IMR-90 (cell line): ENCODE data around the gene ERBB4. TPM values are rescaled to one million over a fixed set of nuclear protein-coding genes. Genes with fewer than 3 reads are reported as not detected.

Source experiments
- ATAC-seq: fragments of 200-7000 bp; cut with Tn5 transposase; 2 replicates; pipeline ENCODE4 v1.9.1; 2020; ENCODE audit warnings: low read depth, mild to moderate bottlenecking, moderate library complexity
- BruUV-seq: library from RNA; stranded (reverse); fragments of 400-500 nt; replicated peaks from 2 replicates; lab custom pipeline; 2021; lab: Mats Ljungman, UMichigan
- CTCF ChIA-PET: fragments of 300-600 bp; formaldehyde crosslinking; extraction: SDS; loops from one replicate; lab custom pipeline; 2021; ENCODE audit warnings: antibody characterized with exemption; lab: Yijun Ruan, JAX
- POLR2A ChIA-PET: fragments of 300-600 bp; sonication (Branson Sonifier 250); formaldehyde crosslinking; loops from one replicate; lab custom pipeline; 2022; ENCODE audit warnings: antibody characterized with exemption; ENCODE audit not compliant: unreplicated experiment; lab: Charles Lee
- DNase-seq: peaks from one replicate; pipeline ENCODE4 v3.0.0; 2013
- H2AFZ ChIP-seq: replicated peaks from 2 replicates; pipeline ENCODE3; 2013; ENCODE audit warnings: low read length, mild to moderate bottlenecking; ENCODE audit not compliant: poor library complexity
- H2AK5ac ChIP-seq: 2 replicates; pipeline ENCODE4 v1.6.1; 2013; ENCODE audit warnings: low read depth, low read length, inconsistent platforms
- H2AK9ac ChIP-seq: replicated peaks from 2 replicates; pipeline ENCODE3; 2013; ENCODE audit warnings: mild to moderate bottlenecking, low read depth, low read length, moderate library complexity; ENCODE audit not compliant: poor library complexity
- H2BK120ac ChIP-seq: 2 replicates; pipeline ENCODE4 v1.6.1; 2013; ENCODE audit warnings: low read depth, low read length, inconsistent platforms
- H2BK15ac ChIP-seq: 3 replicates; pipeline ENCODE4 v1.6.1; 2013; ENCODE audit warnings: low read depth, low read length, inconsistent platforms
- H2BK20ac ChIP-seq: 2 replicates; pipeline ENCODE4 v1.6.1; 2013; ENCODE audit warnings: low read depth, mild to moderate bottlenecking, inconsistent platforms, low read length, moderate library complexity
- H2BK5ac ChIP-seq: 2 replicates; pipeline ENCODE4 v1.6.1; 2013; ENCODE audit warnings: mild to moderate bottlenecking, low read depth, low read length, inconsistent platforms; ENCODE audit not compliant: poor library complexity, severe bottlenecking
- H3K14ac ChIP-seq: replicated peaks from 2 replicates; pipeline ENCODE4 v1.6.1; 2013; ENCODE audit warnings: low read depth, low read length, inconsistent platforms
- H3K18ac ChIP-seq: 2 replicates; pipeline ENCODE4 v1.6.1; 2013; ENCODE audit warnings: low read depth, low read length, control low read depth
- H3K23ac ChIP-seq: 2 replicates; pipeline ENCODE4 v1.6.1; 2013; ENCODE audit warnings: low read depth, low read length, inconsistent platforms
- H3K27ac ChIP-seq: 2 replicates; pipeline ENCODE4 v1.5.1; 2013; ENCODE audit warnings: mild to moderate bottlenecking, control low read depth, low read length; ENCODE audit not compliant: insufficient read depth
- H3K27me3 ChIP-seq: 2 replicates; pipeline ENCODE4 v1.6.1; 2013; ENCODE audit warnings: low read length; ENCODE audit not compliant: control insufficient read depth, insufficient read depth
- H3K36me3 ChIP-seq: 2 replicates; pipeline ENCODE4 v1.6.1; 2013; ENCODE audit warnings: low read length, mixed read lengths; ENCODE audit not compliant: control insufficient read depth, insufficient read depth
- H3K4ac ChIP-seq: 2 replicates; pipeline ENCODE4 v1.6.1; 2013; ENCODE audit warnings: low read depth, low read length, inconsistent platforms
- H3K4me1 ChIP-seq: 2 replicates; pipeline ENCODE4 v1.6.1; 2013; ENCODE audit warnings: low read length, mixed read lengths; ENCODE audit not compliant: control insufficient read depth, insufficient read depth
- H3K4me2 ChIP-seq: 2 replicates; pipeline ENCODE4 v1.6.1; 2013; ENCODE audit warnings: low read depth, mild to moderate bottlenecking, control low read depth, low read length, moderate library complexity
- H3K4me3 ChIP-seq: 2 replicates; pipeline ENCODE4 v1.5.1; 2013; ENCODE audit warnings: low read depth, mild to moderate bottlenecking, control low read depth, low read length, moderate library complexity; ENCODE audit not compliant: insufficient read depth
- H3K56ac ChIP-seq: 2 replicates; pipeline ENCODE4 v1.6.1; 2013; ENCODE audit warnings: low read length, inconsistent platforms; ENCODE audit not compliant: insufficient read depth; ENCODE audit errors: extremely low read depth
- H3K79me1 ChIP-seq, 2 experiments: 2 replicates each; pipeline ENCODE4 v1.6.1; 2013; ENCODE audit warnings: low read length in 2 of 2, inconsistent platforms in 1 of 2, low read depth in 1 of 2
- H3K9ac ChIP-seq: 2 replicates; pipeline ENCODE4 v1.6.1; 2013; ENCODE audit warnings: low read depth, low read length, control low read depth
- H3K9me1 ChIP-seq: 2 replicates; pipeline ENCODE4 v1.6.1; 2013; ENCODE audit warnings: low read length, inconsistent platforms; ENCODE audit not compliant: insufficient read depth
- H3K9me3 ChIP-seq: 2 replicates; pipeline ENCODE4 v1.6.1; 2013; ENCODE audit warnings: low read length; ENCODE audit not compliant: control insufficient read depth, insufficient read depth
- H4K20me1 ChIP-seq: 2 replicates; pipeline ENCODE4 v1.6.1; 2013; ENCODE audit warnings: low read length, inconsistent platforms; ENCODE audit not compliant: insufficient read depth
- H4K5ac ChIP-seq: 2 replicates; pipeline ENCODE4 v1.6.1; 2013; ENCODE audit warnings: mild to moderate bottlenecking, low read depth, low read length, control low read depth
- H4K8ac ChIP-seq, 2 experiments: 2 replicates each; pipeline ENCODE4 v1.6.1; 2013; ENCODE audit warnings: low read depth in 2 of 2, low read length in 2 of 2, control low read depth in 1 of 2, inconsistent platforms in 1 of 2
- H4K91ac ChIP-seq: 2 replicates; pipeline ENCODE4 v1.6.1; 2013; ENCODE audit warnings: low read depth, low read length, inconsistent platforms; ENCODE audit not compliant: insufficient read depth
- BHLHE40 ChIP-seq: fragments of 150-350 bp; IDR thresholded peaks from 2 replicates; pipeline ENCODE4 v1.6.1; 2016; ENCODE audit warnings: mild to moderate bottlenecking, low read depth, low read length
- CEBPB ChIP-seq: IDR thresholded peaks from 2 replicates; pipeline ENCODE4 v1.6.1; 2012; ENCODE audit warnings: low read depth, low read length, improper control_type of control experiment
- CHD1 ChIP-seq: IDR thresholded peaks from 2 replicates; pipeline ENCODE4 v1.6.1; 2012; ENCODE audit warnings: low read depth, low read length, improper control_type of control experiment
- FOS ChIP-seq: fragments of 150-350 bp; IDR thresholded peaks from 2 replicates; pipeline ENCODE4 v1.6.1; 2016; ENCODE audit warnings: low read depth, low read length
- MAFK ChIP-seq: IDR thresholded peaks from 2 replicates; pipeline ENCODE4 v1.6.1; 2012; ENCODE audit warnings: low read depth, low read length, improper control_type of control experiment
- MAZ ChIP-seq: IDR thresholded peaks from 2 replicates; pipeline ENCODE4 v1.6.1; 2012; ENCODE audit warnings: low read depth, mild to moderate bottlenecking, low read length, improper control_type of control experiment, moderate library complexity, borderline replicate concordance
- MXI1 ChIP-seq: IDR thresholded peaks from 2 replicates; pipeline ENCODE4 v1.6.1; 2012; ENCODE audit warnings: low read depth, mild to moderate bottlenecking, low read length, moderate library complexity, borderline replicate concordance
- NFE2L2 ChIP-seq: fragments of 150-350 bp; IDR thresholded peaks from 2 replicates; pipeline ENCODE4 v1.6.1; 2016; ENCODE audit warnings: low read depth, mild to moderate bottlenecking, low read length
- POLR2A ChIP-seq: IDR thresholded peaks from 2 replicates; pipeline ENCODE4 v1.6.1; 2012; ENCODE audit warnings: mild to moderate bottlenecking, low read depth, low read length
- RAD21 ChIP-seq: IDR thresholded peaks from 2 replicates; pipeline ENCODE4 v1.6.1; 2012; ENCODE audit warnings: low read length, improper control_type of control experiment
- RCOR1 ChIP-seq: IDR thresholded peaks from 2 replicates; pipeline ENCODE4 v1.6.1; 2012; ENCODE audit warnings: mild to moderate bottlenecking, low read length, improper control_type of control experiment; ENCODE audit not compliant: insufficient replicate concordance
- RFX5 ChIP-seq: IDR thresholded peaks from 2 replicates; pipeline ENCODE4 v1.8.0; 2012; ENCODE audit warnings: low read depth, mild to moderate bottlenecking, low read length, moderate library complexity
- SMC3 ChIP-seq: fragments of 150-350 bp; IDR thresholded peaks from 2 replicates; pipeline ENCODE4 v1.6.1; 2016; ENCODE audit warnings: low read depth, mild to moderate bottlenecking, antibody characterized with exemption, low read length, moderate library complexity
- WGBS, 2 experiments: methylation state at CpG; one replicate each; pipeline versions ENCODE4 v1.1.5 to v1.1.7; 2013; ENCODE audit warnings: missing lambda C conversion rate in 2 of 2; ENCODE audit not compliant: insufficient read length in 1 of 2; ENCODE audit errors: extremely low coverage in 2 of 2; 5-methylcytosine and 5-hydroxymethylcytosine counted together
- dilution Hi-C: fragments of 300-500 bp; cut with HindIII; formaldehyde crosslinking; loops from one replicate; pipeline ENCODE4 v1.14.3; 2018; ENCODE audit warnings: low sequenced_read_pairs; ENCODE audit not compliant: unreplicated experiment
- in situ Hi-C: fragments of 300-500 bp; cut with MboI; formaldehyde crosslinking; loops from 3 replicates; pipeline ENCODE4 v1.14.3; 2019; ENCODE audit warnings: low sequenced_read_pairs, inconsistent platforms, mixed read lengths
- intact Hi-C: fragments of 100-400 bp; cut with micrococcal nuclease; formaldehyde crosslinking; loops from 2 replicates; pipeline ENCODE4 v1.10.0; 2022
- polyA plus RNA-seq, 3 experiments: library from polyadenylated mRNA; depleted of rRNA; stranded (reverse); fragments of >200 nt; gene quantifications; 2 replicates each; pipeline ENCODE4 v1.2.3, GENCODE V29; 2012; ENCODE audit warnings: low replicate concordance in 1 of 3
- total RNA-seq: library from RNA; depleted of rRNA; stranded (reverse); fragments of >200 nt; gene quantifications from 2 replicates; pipeline ENCODE4 v1.2.3, GENCODE V29; 2012
- TF ChIP-seq, protein P1 (sequence below): conservative IDR thresholded peaks from 2 replicates; pipeline ENCODE4 v1.5.1; 2012; ENCODE audit warnings: mild to moderate bottlenecking, low read depth, low read length, improper control_type of control experiment
- TF ChIP-seq, protein P2 (sequence below): fragments of 150-350 bp; IDR thresholded peaks from 2 replicates; pipeline ENCODE4 v1.6.1; 2017; ENCODE audit warnings: mild to moderate bottlenecking, antibody characterized with exemption, low read length, low read depth
- TF ChIP-seq, protein P3 (sequence below): fragments of 150-350 bp; IDR thresholded peaks from 2 replicates; pipeline ENCODE4 v1.6.1; 2016; ENCODE audit warnings: low read depth, mild to moderate bottlenecking, low read length, moderate library complexity, borderline replicate concordance

Gene ERBB4
- total and polyA plus RNA-seq, 2 of the 4 experiments (the other 2 are of a cell fraction), result not detected

DNA sequence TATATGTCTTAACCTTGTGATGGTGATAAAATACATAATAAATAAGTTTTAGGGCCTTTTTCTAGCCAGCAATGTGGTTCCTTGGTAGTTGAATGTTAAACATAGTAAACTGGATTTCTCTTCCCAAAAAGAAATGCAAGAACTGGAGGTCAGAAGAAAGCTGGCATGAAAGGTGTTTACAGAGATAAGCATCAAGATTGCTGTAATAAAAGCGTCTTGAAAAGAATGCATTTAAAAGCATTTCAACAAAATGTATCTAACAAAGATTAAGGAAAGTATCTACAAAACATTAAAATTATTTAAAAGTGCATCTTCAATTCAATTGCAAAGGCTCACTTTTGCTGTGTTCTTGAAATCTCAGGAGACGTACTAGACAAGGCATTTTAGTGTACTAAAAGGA, 419.0 kb downstream of the ERBB4 start:
- TF ChIP-seq MAFK, result no peak
- TF ChIP-seq, protein P1, sequence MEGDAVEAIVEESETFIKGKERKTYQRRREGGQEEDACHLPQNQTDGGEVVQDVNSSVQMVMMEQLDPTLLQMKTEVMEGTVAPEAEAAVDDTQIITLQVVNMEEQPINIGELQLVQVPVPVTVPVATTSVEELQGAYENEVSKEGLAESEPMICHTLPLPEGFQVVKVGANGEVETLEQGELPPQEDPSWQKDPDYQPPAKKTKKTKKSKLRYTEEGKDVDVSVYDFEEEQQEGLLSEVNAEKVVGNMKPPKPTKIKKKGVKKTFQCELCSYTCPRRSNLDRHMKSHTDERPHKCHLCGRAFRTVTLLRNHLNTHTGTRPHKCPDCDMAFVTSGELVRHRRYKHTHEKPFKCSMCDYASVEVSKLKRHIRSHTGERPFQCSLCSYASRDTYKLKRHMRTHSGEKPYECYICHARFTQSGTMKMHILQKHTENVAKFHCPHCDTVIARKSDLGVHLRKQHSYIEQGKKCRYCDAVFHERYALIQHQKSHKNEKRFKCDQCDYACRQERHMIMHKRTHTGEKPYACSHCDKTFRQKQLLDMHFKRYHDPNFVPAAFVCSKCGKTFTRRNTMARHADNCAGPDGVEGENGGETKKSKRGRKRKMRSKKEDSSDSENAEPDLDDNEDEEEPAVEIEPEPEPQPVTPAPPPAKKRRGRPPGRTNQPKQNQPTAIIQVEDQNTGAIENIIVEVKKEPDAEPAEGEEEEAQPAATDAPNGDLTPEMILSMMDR, result no peak
- TF ChIP-seq CHD1, result no peak
- no peak for TF ChIP-seq FOS
- no peak for TF ChIP-seq MXI1
- TF ChIP-seq NFE2L2, result no peak
- TF ChIP-seq RCOR1, result no peak
- TF ChIP-seq RAD21, result no peak
- no peak for TF ChIP-seq POLR2A
- TF ChIP-seq CEBPB, result no peak
- TF ChIP-seq, protein P2, sequence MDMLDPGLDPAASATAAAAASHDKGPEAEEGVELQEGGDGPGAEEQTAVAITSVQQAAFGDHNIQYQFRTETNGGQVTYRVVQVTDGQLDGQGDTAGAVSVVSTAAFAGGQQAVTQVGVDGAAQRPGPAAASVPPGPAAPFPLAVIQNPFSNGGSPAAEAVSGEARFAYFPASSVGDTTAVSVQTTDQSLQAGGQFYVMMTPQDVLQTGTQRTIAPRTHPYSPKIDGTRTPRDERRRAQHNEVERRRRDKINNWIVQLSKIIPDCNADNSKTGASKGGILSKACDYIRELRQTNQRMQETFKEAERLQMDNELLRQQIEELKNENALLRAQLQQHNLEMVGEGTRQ, result no peak
- TF ChIP-seq SMC3, result no peak
- TF ChIP-seq, protein P3, sequence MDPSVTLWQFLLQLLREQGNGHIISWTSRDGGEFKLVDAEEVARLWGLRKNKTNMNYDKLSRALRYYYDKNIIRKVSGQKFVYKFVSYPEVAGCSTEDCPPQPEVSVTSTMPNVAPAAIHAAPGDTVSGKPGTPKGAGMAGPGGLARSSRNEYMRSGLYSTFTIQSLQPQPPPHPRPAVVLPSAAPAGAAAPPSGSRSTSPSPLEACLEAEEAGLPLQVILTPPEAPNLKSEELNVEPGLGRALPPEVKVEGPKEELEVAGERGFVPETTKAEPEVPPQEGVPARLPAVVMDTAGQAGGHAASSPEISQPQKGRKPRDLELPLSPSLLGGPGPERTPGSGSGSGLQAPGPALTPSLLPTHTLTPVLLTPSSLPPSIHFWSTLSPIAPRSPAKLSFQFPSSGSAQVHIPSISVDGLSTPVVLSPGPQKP, result no peak
- no peak for TF ChIP-seq BHLHE40
- TF ChIP-seq MAZ, result no peak
- no peak for TF ChIP-seq RFX5
- Histone ChIP-seq H3K36me3 (no peaks in the 10 kb centered on the region), H2BK5ac (no peak overlapping the region), H3K4me1 (no peaks in the 10 kb centered on the region), H3K4ac (no peak overlapping the region), H3K23ac (no peak overlapping the region), H3K27ac (no peak overlapping the region), H3K27me3 (no peaks in the 10 kb centered on the region), H3K4me2 (no peak overlapping the region), H2BK20ac (no peak overlapping the region), H2AK5ac (no peak overlapping the region), H3K9me1 (no peaks in the 10 kb centered on the region), H4K8ac (no peak overlapping the region), H2BK120ac (no peak overlapping the region), H4K5ac (no peak overlapping the region), H2AK9ac (no peak overlapping the region), H3K4me3 (no peak overlapping the region), H2AFZ (no peak overlapping the region), H4K91ac (no peak overlapping the region), H2BK15ac (no peak overlapping the region), H3K79me1 (no peaks in the 10 kb centered on the region), H3K56ac (no peak overlapping the region), H3K9me3 (no peaks in the 10 kb centered on the region), H3K9ac (no peak overlapping the region), H3K14ac (no peak overlapping the region), H3K18ac (no peak overlapping the region), H4K20me1 (no peaks in the 10 kb centered on the region)
- intact Hi-C loops (no loop called here), dilution Hi-C loops (no loop called here), in situ Hi-C loops (no loop called here)
- no CpG with 5 or more reads among the region's 2 CpGs for WGBS, 2 experiments
- CTCF ChIA-PET, result no interaction called here
- no peak for DNase-seq
- no TSS peak for BruUV-seq
- POLR2A ChIA-PET, result no interaction called here
- no peak for ATAC-seq
